Measurements from ENCODE around the gene CRKL. TPM values are rescaled to one million over a fixed set of nuclear protein-coding genes. Genes with fewer than 3 reads are reported as not detected.

Gene CRKL
- total and polyA plus RNA-seq, 2 of the 4 experiments (the other 2 are of a cell fraction), result 20.6 to 35.5 TPM

- H2BK5ac ChIP-seq (ENCODE audit: low read depth, low read length, poor library complexity, severe bottlenecking), result peak overlapping the region; percentile 84
- no peak overlapping the region; the same call in 1 of the 2 replicates for H2BK120ac ChIP-seq (ENCODE audit: low read depth, low read length)
- H4K91ac ChIP-seq (ENCODE audit: insufficient read depth, low read depth, low read length), result peak overlapping the region; percentile 89
- H3K27ac ChIP-seq (ENCODE audit: insufficient read depth, low read length), result peak overlapping the region; percentile 93
- peak overlapping the region; percentile 97 for H2AFZ ChIP-seq (replicated peaks; ENCODE audit: low read length, poor library complexity)
- H3K4me1 ChIP-seq (ENCODE audit: control insufficient read depth, insufficient read depth, low read length), result peaks cover 15% of the 10 kb centered on the region
- H3K56ac ChIP-seq (ENCODE audit: extremely low read depth, insufficient read depth, low read length), result peak overlapping the region; percentile 77
- intact Hi-C loops (cut with micrococcal nuclease) (no loop called here), in situ Hi-C loops (cut with MboI; ENCODE audit: low sequenced_read_pairs) (no loop called here), dilution Hi-C loops (cut with HindIII; ENCODE audit: low sequenced_read_pairs, unreplicated experiment) (no loop called here)
- H4K20me1 ChIP-seq (ENCODE audit: insufficient read depth, low read length), result peaks cover 9% of the 10 kb centered on the region; the same call in 1 of the 2 replicates
- peak overlapping the region; percentile 93 for H4K5ac ChIP-seq (ENCODE audit: low read depth, low read length)
- peak overlapping the region; percentile 75 for H3K4me3 ChIP-seq (ENCODE audit: insufficient read depth, low read depth, low read length)
- H2AK5ac ChIP-seq (ENCODE audit: low read depth, low read length), result peak overlapping the region; percentile 76
- BruUV-seq (replicated peaks), result TSS peak; percentile 47
- 0% methylated on average over 13 of the region's 26 CpGs; no CpG with 5 or more reads in 1 of the 2 experiments for WGBS, 2 experiments (ENCODE audit: extremely low coverage in 2 of 2, insufficient read length in 1 of 2)
- DNase-seq, result no peak
- peaks cover 30% of the 10 kb centered on the region for H3K36me3 ChIP-seq (ENCODE audit: control insufficient read depth, insufficient read depth, low read length)
- peak overlapping the region; percentile 90 for H3K4ac ChIP-seq (ENCODE audit: low read depth, low read length)
- peak overlapping the region; percentile 93 for H3K4me2 ChIP-seq (ENCODE audit: low read depth, low read length)
- ATAC-seq (ENCODE audit: low read depth), result peak; percentile 3
- H3K79me1 ChIP-seq (ENCODE audit: low read depth in 1 of 2, low read length in 2 of 2), result peaks cover 19 to 49% of the 10 kb centered on the region in 2 experiments
- peak overlapping the region; percentile 93 for H3K23ac ChIP-seq (ENCODE audit: low read depth, low read length)
- POLR2A ChIA-PET (ENCODE audit: unreplicated experiment), result no interaction called here
- peak overlapping the region; percentile 100 for H2AK9ac ChIP-seq (replicated peaks; ENCODE audit: low read depth, low read length, poor library complexity)
- peak overlapping the region; percentile 96 for H3K14ac ChIP-seq (replicated peaks; ENCODE audit: low read depth, low read length)
- H3K9me1 ChIP-seq (ENCODE audit: insufficient read depth, low read length), result peaks cover 13% of the 10 kb centered on the region; the same call in 1 of the 2 replicates
- H4K8ac ChIP-seq (ENCODE audit: low read depth in 2 of 2, low read length in 2 of 2), result peak overlapping the region; percentile 91 to 97
- CTCF ChIA-PET, result no interaction called here
- H3K9me3 ChIP-seq (ENCODE audit: control insufficient read depth, insufficient read depth, low read length), result no peaks in the 10 kb centered on the region
- H2BK20ac ChIP-seq (ENCODE audit: low read depth, low read length), result peak overlapping the region; percentile 26; the same call in 1 of the 2 replicates
- no peaks in the 10 kb centered on the region for H3K27me3 ChIP-seq (ENCODE audit: control insufficient read depth, insufficient read depth, low read length)
- H2BK15ac ChIP-seq (ENCODE audit: low read depth, low read length), result no peak overlapping the region
- TF ChIP-seq BHLHE40 (IDR thresholded peaks at IDR 0.05; ENCODE audit: low read depth, low read length), result no peak
- TF ChIP-seq POLR2A (IDR thresholded peaks at IDR 0.05; ENCODE audit: low read depth, low read length), result no peak
- TF ChIP-seq CHD1 (IDR thresholded peaks at IDR 0.05; ENCODE audit: low read depth, low read length), result no peak
- TF ChIP-seq CEBPB (IDR thresholded peaks at IDR 0.05; ENCODE audit: low read depth, low read length), result no peak
- no peak for TF ChIP-seq RFX5 (IDR thresholded peaks at IDR 0.05; ENCODE audit: low read depth, low read length)
- no peak for TF ChIP-seq USF2 (IDR thresholded peaks at IDR 0.05; ENCODE audit: low read depth, low read length)
- no peak for TF ChIP-seq FOS (IDR thresholded peaks at IDR 0.05; ENCODE audit: low read depth, low read length)
- TF ChIP-seq RCOR1 (IDR thresholded peaks at IDR 0.05; ENCODE audit: insufficient replicate concordance, low read length), result no peak
- TF ChIP-seq NFE2L2 (IDR thresholded peaks at IDR 0.05; ENCODE audit: low read depth, low read length), result no peak
- no peak for TF ChIP-seq MAZ (IDR thresholded peaks at IDR 0.05; ENCODE audit: borderline replicate concordance, low read depth, low read length)
- peak overlapping the region; percentile 76 for H3K9ac ChIP-seq (ENCODE audit: low read depth, low read length)
- peak overlapping the region; percentile 25; the same call in 1 of the 2 replicates for H3K18ac ChIP-seq (ENCODE audit: low read depth, low read length)
These were observed 83.9 kb downstream of the CRKL start for GRCh38 chr22:21000987-21001600.

Data from IMR-90 (cell line).